Uterus (tissue), 4 donors: Measurements from ENCODE around the gene TRPC4AP. TPM values are rescaled to one million over a fixed set of nuclear protein-coding genes. Genes with fewer than 3 reads are reported as not detected.

ENCODE experiments used
- DNase-seq, 2 donors: peaks; one replicate each; pipeline ENCODE4 v3.0.0-alpha.2; 2019 to 2020
- H3K27ac ChIP-seq, 2 donors: fragments of 200-600 bp; sonication (generic); 1 replicate in 1 of 2; 2 replicates in 1 of 2; pipeline ENCODE4 v1.5.1; 2016 to 2018
- H3K27me3 ChIP-seq, 2 donors: fragments of 200-600 bp; sonication (generic); one replicate each; pipeline ENCODE4 v1.5.1; 2018 to 2019; ENCODE audit warnings: control low read depth in 1 of 2
- H3K36me3 ChIP-seq, 2 donors: fragments of 200-600 bp; sonication (generic); one replicate each; pipeline ENCODE4 v1.5.1; 2019; ENCODE audit warnings: control low read depth in 1 of 2
- H3K4me1 ChIP-seq, 2 donors: fragments of 200-600 bp; sonication (generic); one replicate each; pipeline ENCODE4 v1.5.1; 2018 to 2019; ENCODE audit warnings: control low read depth in 1 of 2
- H3K4me3 ChIP-seq, 2 donors: fragments of 200-600 bp; sonication (generic); 1 replicate in 1 of 2; 2 replicates in 1 of 2; pipeline ENCODE4 v1.5.1; 2018 to 2019; ENCODE audit warnings: mild to moderate bottlenecking in 1 of 2
- H3K9me3 ChIP-seq, 2 donors: fragments of 200-600 bp; sonication (generic); one replicate each; pipeline ENCODE4 v1.5.1; 2019; ENCODE audit warnings: control low read depth in 1 of 2
- POLR2A ChIP-seq, 2 donors: fragments of 450-650 bp; IDR thresholded peaks; one replicate each; pipeline ENCODE4 v1.6.1; 2016; ENCODE audit warnings: antibody characterized with exemption in 2 of 2, mild to moderate bottlenecking in 1 of 2, moderate library complexity in 1 of 2
- intact Hi-C: fragments of 100-400 bp; cut with DNase I; formaldehyde crosslinking; loops from one replicate; pipeline ENCODE4 v1.15.1; 2023; ENCODE audit warnings: low total_unique reads
- total RNA-seq, 4 donors: library from RNA; depleted of rRNA in 3 of 4; stranded (reverse); fragments of >200 nt in 3 of 4; gene quantifications; one replicate each; pipeline versions ENCODE4 v1.1.0 to v1.2.4, GENCODE V29; 2014 to 2023
- TF ChIP-seq, protein P1 (sequence below), 4 experiments: fragments of 200-600 bp in 2 of 4; fragments of 450-650 bp in 2 of 4; sonication (generic) in 2 of 4; IDR thresholded peaks; one replicate each; pipeline ENCODE4 v1.5.1; 2016 to 2019; ENCODE audit warnings: antibody characterized with exemption in 4 of 4, mild to moderate bottlenecking in 2 of 4, moderate library complexity in 1 of 4
- donor health status: DM: yes; HTN: yes; CAD: no.

Gene TRPC4AP
- total RNA-seq, 4 donors from 2014 or later = 20.0 to 77.5 (median 49.6) TPM

GRCh38 chr20:35025116-35025515, 67.5 kb downstream of the TRPC4AP start:
- Histone ChIP-seq H3K27ac (no peak overlapping the region), H3K4me1 (no peaks in the 10 kb centered on the region), H3K36me3 (no peaks in the 10 kb centered on the region), H3K27me3 (no peaks in the 10 kb centered on the region), H3K9me3 (no peaks in the 10 kb centered on the region), H3K4me3 (no peak overlapping the region)
- intact Hi-C loops = no loop called here
- DNase-seq = no peak
- no peak for TF ChIP-seq POLR2A (IDR thresholded peaks at IDR 0.05)

GRCh38 chr20:35023624-35024023, 69.0 kb downstream of the TRPC4AP start:
- H3K36me3 ChIP-seq = no peaks in the 10 kb centered on the region
- TF ChIP-seq POLR2A (IDR thresholded peaks at IDR 0.05) = no peak
- TF ChIP-seq, protein P1, sequence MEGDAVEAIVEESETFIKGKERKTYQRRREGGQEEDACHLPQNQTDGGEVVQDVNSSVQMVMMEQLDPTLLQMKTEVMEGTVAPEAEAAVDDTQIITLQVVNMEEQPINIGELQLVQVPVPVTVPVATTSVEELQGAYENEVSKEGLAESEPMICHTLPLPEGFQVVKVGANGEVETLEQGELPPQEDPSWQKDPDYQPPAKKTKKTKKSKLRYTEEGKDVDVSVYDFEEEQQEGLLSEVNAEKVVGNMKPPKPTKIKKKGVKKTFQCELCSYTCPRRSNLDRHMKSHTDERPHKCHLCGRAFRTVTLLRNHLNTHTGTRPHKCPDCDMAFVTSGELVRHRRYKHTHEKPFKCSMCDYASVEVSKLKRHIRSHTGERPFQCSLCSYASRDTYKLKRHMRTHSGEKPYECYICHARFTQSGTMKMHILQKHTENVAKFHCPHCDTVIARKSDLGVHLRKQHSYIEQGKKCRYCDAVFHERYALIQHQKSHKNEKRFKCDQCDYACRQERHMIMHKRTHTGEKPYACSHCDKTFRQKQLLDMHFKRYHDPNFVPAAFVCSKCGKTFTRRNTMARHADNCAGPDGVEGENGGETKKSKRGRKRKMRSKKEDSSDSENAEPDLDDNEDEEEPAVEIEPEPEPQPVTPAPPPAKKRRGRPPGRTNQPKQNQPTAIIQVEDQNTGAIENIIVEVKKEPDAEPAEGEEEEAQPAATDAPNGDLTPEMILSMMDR (IDR thresholded peaks at IDR 0.05) = no peak
- H3K4me3 ChIP-seq = no peak overlapping the region
- no peak for DNase-seq
- no peaks in the 10 kb centered on the region for H3K9me3 ChIP-seq
- no peaks in the 10 kb centered on the region for H3K4me1 ChIP-seq
- no peaks in the 10 kb centered on the region for H3K27me3 ChIP-seq
- no peak overlapping the region for H3K27ac ChIP-seq
- intact Hi-C loops = no loop called here

- no peaks in the 10 kb centered on the region for H3K27me3 ChIP-seq
- no peak for TF ChIP-seq POLR2A (IDR thresholded peaks at IDR 0.05)
- TF ChIP-seq, protein P1 (IDR thresholded peaks at IDR 0.05) = no peak
- no peak for DNase-seq
- no peak overlapping the region for H3K4me3 ChIP-seq
- no peaks in the 10 kb centered on the region for H3K4me1 ChIP-seq
- no peak overlapping the region for H3K27ac ChIP-seq
- H3K9me3 ChIP-seq = no peaks in the 10 kb centered on the region
- no peaks in the 10 kb centered on the region for H3K36me3 ChIP-seq
- intact Hi-C loops = no loop called here
These were observed 70.8 kb downstream of the TRPC4AP start for GRCh38 chr20:35021831-35022230.

- no peak for DNase-seq
- Histone ChIP-seq H3K4me1 (no peaks in the 10 kb centered on the region), H3K27ac (no peak overlapping the region), H3K36me3 (no peaks in the 10 kb centered on the region), H3K4me3 (no peak overlapping the region), H3K27me3 (no peaks in the 10 kb centered on the region), H3K9me3 (no peaks in the 10 kb centered on the region)
- TF ChIP-seq POLR2A (IDR thresholded peaks at IDR 0.05) = no peak
- TF ChIP-seq, protein P1 (IDR thresholded peaks at IDR 0.05) = no peak
- intact Hi-C loops = no loop called here
These were observed 71.5 kb downstream of the TRPC4AP start for GRCh38 chr20:35021063-35021462.

GRCh38 chr20:35020108-35020928, 72.3 kb downstream of the TRPC4AP start:
- H3K27ac ChIP-seq = no peak overlapping the region
- H3K4me3 ChIP-seq = no peak overlapping the region
- H3K4me1 ChIP-seq = no peaks in the 10 kb centered on the region
- no peaks in the 10 kb centered on the region for H3K27me3 ChIP-seq
- TF ChIP-seq, protein P1 (IDR thresholded peaks at IDR 0.05) = no peak
- no peak for TF ChIP-seq POLR2A (IDR thresholded peaks at IDR 0.05)
- no peaks in the 10 kb centered on the region for H3K36me3 ChIP-seq
- no peaks in the 10 kb centered on the region for H3K9me3 ChIP-seq
- no peak for DNase-seq
- intact Hi-C loops = no loop called here
